Measurements from ENCODE around the gene TBX18. TPM values are rescaled to one million over a fixed set of nuclear protein-coding genes. Genes with fewer than 3 reads are reported as not detected.

TBX18 gene
- 1.0 TPM for total RNA-seq
- long read RNA-seq, full-length matches to known transcripts: 1 of 2 reads
- long read RNA-seq, partial matches to known transcripts: 0 of 2 reads
- long read RNA-seq, other reads (novel, unspliced or antisense): 1 of 2 reads

DNA sequence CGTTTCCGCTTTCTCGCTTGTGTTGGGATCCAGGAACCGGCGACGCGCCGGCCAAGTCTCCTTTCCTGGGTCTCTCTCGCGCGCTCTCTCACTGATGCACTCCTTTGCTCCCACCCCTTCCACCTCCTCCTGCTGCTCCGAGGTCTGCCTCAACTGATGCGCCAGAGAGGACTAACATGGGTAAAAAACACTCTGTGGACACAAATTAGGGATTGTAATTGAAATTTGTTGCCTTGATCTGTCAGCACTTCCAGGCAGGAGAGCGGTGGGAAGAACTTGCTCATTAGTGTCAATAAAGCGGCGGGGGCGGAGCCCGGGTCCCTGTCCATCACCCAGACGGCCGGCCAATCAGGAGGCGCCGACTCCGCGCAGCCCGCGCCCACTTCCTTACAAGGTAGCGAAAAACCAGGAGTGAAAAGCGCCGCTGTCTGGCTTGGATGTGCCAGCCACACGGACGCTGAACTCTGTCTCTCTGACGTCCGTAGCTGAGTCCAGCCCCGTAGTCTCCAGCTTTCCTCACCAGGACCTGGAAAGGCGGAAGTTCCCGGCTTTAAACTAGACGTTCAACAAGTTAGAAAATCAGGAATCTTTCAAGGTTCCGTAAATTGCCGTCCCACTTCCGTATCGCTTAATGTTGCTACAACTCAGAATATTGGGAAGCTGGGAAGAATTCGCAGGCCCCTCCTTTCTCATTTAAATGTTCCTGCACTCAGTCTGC, at the start of gene TBX18:
Gene TBX18, minus strand, starts transcription at position 267 of the 718 bp plus-strand sequence. CDS start 417 bp downstream, outside the sequence.
- intact Hi-C loops (cut with DNase I): no loop called here
- TF ChIP-seq, protein P1, sequence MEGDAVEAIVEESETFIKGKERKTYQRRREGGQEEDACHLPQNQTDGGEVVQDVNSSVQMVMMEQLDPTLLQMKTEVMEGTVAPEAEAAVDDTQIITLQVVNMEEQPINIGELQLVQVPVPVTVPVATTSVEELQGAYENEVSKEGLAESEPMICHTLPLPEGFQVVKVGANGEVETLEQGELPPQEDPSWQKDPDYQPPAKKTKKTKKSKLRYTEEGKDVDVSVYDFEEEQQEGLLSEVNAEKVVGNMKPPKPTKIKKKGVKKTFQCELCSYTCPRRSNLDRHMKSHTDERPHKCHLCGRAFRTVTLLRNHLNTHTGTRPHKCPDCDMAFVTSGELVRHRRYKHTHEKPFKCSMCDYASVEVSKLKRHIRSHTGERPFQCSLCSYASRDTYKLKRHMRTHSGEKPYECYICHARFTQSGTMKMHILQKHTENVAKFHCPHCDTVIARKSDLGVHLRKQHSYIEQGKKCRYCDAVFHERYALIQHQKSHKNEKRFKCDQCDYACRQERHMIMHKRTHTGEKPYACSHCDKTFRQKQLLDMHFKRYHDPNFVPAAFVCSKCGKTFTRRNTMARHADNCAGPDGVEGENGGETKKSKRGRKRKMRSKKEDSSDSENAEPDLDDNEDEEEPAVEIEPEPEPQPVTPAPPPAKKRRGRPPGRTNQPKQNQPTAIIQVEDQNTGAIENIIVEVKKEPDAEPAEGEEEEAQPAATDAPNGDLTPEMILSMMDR (IDR thresholded peaks at IDR 0.05): no peak
- ATAC-seq (peak; percentile 77), DNase-seq (peak; percentile 74)
- Histone ChIP-seq H3K27ac (no peak within 1 kb of the TSS), H3K27me3 (peaks cover 100% of the 10 kb centered on the region), H3K4me1 (peaks cover 6% of the 10 kb centered on the region), H3K9me3 (no peaks in the 10 kb centered on the region), H3K36me3 (no peaks in the 10 kb centered on the region), H3K4me3 (peak within 1 kb of the TSS; percentile 33)

DNA sequence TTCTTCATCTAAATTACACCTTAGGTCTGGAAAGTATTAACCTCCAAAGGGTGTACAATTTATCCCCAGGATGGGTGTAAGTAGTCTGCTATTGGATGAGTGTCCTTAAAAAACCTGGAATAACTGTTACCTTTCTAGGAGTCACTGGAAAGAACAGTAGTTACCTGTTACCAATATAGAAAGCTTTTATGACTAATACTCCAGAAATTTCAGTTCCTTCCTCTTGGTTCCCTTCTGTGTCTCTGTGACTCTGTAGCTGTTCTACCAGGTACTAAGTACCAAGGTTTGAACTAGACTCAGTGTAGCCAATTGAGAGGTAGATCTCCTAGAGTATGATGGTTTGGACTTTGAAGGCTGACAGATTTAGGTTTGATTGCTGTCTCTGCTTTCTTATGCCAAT, 47.0 kb upstream of the TBX18 start:
- Histone ChIP-seq H3K27me3 (no peaks in the 10 kb centered on the region), H3K36me3 (no peaks in the 10 kb centered on the region), H3K27ac (no peak overlapping the region), H3K4me1 (no peaks in the 10 kb centered on the region), H3K9me3 (no peaks in the 10 kb centered on the region), H3K4me3 (no peak overlapping the region)
- TF ChIP-seq, protein P1 (IDR thresholded peaks at IDR 0.05): no peak
- intact Hi-C loops (cut with DNase I): no loop called here
- no peak for DNase-seq
- ATAC-seq: no peak

DNA sequence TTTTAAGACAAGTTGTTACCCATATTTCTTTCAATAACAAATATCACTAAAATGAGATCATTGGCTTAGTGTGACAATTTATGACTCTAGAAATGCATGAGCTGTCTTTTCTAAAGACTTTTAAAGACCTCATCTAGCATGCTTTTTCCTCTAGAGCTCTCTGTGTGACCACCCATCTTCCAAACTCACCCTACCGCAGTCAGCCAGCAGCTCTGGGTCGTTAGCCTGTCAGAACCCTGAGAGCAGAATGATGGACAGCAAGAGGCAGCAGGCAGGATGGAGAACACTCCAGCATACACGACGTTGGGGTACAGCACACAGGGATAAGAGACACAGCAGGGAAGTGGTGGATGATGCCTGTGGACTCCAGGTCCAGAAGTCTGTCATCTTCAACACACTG, 45.1 kb upstream of the TBX18 start:
- TF ChIP-seq, protein P1 (IDR thresholded peaks at IDR 0.05): no peak
- Histone ChIP-seq H3K9me3 (no peaks in the 10 kb centered on the region), H3K27me3 (no peaks in the 10 kb centered on the region), H3K27ac (no peak overlapping the region), H3K4me1 (no peaks in the 10 kb centered on the region), H3K36me3 (no peaks in the 10 kb centered on the region), H3K4me3 (no peak overlapping the region)
- DNase-seq: no peak
- intact Hi-C loops (cut with DNase I): no loop called here
- ATAC-seq: no peak

DNA sequence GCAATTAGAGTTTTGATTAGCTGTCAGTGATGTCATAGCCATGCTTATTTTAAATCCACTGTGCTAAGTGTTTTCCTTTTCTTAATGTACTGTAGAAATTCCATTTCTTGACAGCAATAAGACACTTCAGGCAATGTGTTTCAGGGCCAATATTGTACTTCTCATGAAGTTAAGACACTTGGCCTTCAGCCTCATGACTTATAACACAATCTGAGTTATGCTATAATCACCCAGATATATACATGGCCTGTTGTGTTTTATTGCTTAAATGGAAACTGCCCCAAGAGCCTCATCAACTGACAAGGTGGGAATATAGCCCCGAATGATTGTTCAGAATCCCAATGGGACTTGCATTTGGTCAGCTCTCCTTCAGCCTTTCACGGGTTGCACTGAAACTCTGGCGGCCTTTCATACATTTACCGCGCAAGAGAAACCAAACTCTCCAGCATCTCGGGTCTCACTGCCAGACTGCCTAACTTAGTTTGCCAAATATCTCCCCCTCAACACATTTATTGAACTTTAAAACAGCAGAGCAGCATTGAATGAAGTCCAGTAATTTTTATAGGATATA, 44.2 kb upstream of the TBX18 start:
- Histone ChIP-seq H3K27me3 (no peaks in the 10 kb centered on the region), H3K9me3 (no peaks in the 10 kb centered on the region), H3K36me3 (no peaks in the 10 kb centered on the region), H3K4me1 (no peaks in the 10 kb centered on the region), H3K27ac (no peak overlapping the region), H3K4me3 (no peak overlapping the region)
- intact Hi-C loops (cut with DNase I): no loop called here
- no peak for DNase-seq
- TF ChIP-seq, protein P1 (IDR thresholded peaks at IDR 0.05): no peak
- ATAC-seq: no peak

DNA sequence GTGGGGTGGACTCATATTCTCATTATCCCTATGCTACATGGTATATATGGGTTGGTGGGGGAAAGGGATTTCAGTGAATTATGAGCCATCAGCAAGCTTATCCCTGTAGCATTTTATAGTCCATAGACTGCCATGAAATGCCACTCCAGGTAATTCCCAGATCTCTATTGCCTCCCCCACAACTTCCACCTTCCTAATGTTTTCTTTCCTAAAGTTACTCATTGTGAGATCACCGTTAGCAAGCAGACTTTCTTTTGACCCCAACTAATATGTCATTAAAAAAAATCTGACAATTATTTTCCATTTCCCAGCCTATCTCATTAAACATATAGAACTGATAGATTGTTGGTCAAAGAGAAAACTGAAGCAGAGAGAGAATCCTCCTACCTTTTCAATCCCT, 40.7 kb upstream of the TBX18 start:
- TF ChIP-seq, protein P1 (IDR thresholded peaks at IDR 0.05): no peak
- Histone ChIP-seq H3K4me1 (no peaks in the 10 kb centered on the region), H3K27me3 (no peaks in the 10 kb centered on the region), H3K36me3 (no peaks in the 10 kb centered on the region), H3K4me3 (no peak overlapping the region), H3K27ac (no peak overlapping the region), H3K9me3 (no peaks in the 10 kb centered on the region)
- ATAC-seq: no peak
- intact Hi-C loops (cut with DNase I): no loop called here
- no peak for DNase-seq
